Activated T-helper 1 cell treated with anti-CD3 and anti-CD28 coated beads, Interleukin-12 subunit alpha, Interleukin-12 subunit beta, Interleukin-2, Interleukin-4 antibody, amounts not matched to agents 30 ng/mL and 10 ng/mL and 1 ng/mL, durations not matched to agents 14 hours and 24 hours and 36 hours (primary cell): ENCODE measurements around the gene LHX5. TPM values are rescaled to one million over a fixed set of nuclear protein-coding genes. Genes with fewer than 3 reads are reported as not detected.

Source experiments
- DNase-seq: peaks from one replicate; pipeline ENCODE4 v3.0.0; 2021; ENCODE audit warnings: low spot score
- H3K27ac Mint-ChIP-seq: one replicate; pipeline ENCODE4 v1.8.0; 2021; ENCODE audit warnings: mild to moderate bottlenecking, mixed read lengths
- H3K27me3 Mint-ChIP-seq: one replicate; pipeline ENCODE4 v1.8.0; 2022; ENCODE audit warnings: mild to moderate bottlenecking, moderate library complexity, mixed read lengths; ENCODE audit not compliant: insufficient read depth
- H3K36me3 Mint-ChIP-seq: one replicate; pipeline ENCODE4 v1.8.0; 2021; ENCODE audit warnings: low read depth, mixed read lengths
- H3K4me1 Mint-ChIP-seq: one replicate; pipeline ENCODE4 v1.8.0; 2021; ENCODE audit warnings: low read depth, mixed read lengths
- H3K4me3 Mint-ChIP-seq: one replicate; pipeline ENCODE4 v1.8.0; 2021; ENCODE audit warnings: mild to moderate bottlenecking, moderate library complexity, mixed read lengths
- H3K9me3 Mint-ChIP-seq: one replicate; pipeline ENCODE4 v1.8.0; 2021; ENCODE audit warnings: mixed read lengths
- intact Hi-C: fragments of 100-400 bp; cut with micrococcal nuclease; formaldehyde crosslinking; loops from one replicate; pipeline ENCODE4 v1.15.1; 2024
- total RNA-seq: library from RNA; stranded (reverse); gene quantifications from 2 replicates; pipeline ENCODE4 v1.2.3, GENCODE V29; 2022

The LHX5 gene
- total RNA-seq, 1 donor from 2014 or later = not detected

DNA sequence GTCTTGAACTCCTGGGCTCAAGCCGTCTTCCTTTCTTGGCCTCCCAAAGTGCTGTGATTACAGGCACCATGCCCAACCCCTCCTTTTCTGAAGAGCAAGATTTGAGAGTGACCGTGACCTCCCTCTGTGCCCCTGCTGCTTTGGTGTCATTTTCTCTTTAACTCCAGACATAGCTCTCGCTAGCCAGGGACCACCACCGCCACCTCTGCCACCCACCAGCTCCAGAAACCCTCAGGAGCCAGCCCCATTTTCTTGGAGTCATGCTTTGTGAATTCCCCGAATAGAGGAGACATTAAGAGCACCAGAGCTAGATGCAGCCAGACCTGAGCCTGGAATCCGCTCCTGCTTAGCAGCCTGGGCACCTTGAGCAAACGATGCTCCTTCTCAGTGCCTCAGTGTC, 31.3 kb downstream of the LHX5 start:
- Mint-ChIP-seq H3K36me3 (no peaks in the 10 kb centered on the region), H3K9me3 (peaks cover 4% of the 10 kb centered on the region), H3K4me1 (no peaks in the 10 kb centered on the region), H3K27ac (no peak overlapping the region), H3K4me3 (no peak overlapping the region), H3K27me3 (no peaks in the 10 kb centered on the region)
- DNase-seq = no peak
- intact Hi-C loops = no loop called here

DNA sequence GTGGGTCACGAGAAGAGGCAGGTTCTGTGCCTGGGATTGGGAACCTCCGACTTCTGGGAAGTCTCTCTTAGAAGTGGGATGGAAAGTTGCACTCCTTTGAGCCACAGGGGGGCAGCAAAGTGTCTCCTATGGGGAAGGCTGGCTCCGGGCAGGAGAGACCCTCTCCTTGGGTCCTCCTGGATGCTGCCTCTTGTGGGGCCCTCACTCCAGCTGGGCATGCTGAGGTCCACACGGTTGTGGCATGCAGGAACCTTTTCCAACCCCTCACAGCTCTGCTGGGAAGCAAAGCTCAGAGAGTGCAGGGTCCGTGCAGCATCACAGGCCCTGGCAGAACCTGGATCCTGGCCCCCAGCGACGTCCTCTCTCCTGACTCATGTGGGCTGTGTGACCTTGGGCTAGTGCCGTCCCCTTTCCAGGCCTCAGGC, 32.1 kb downstream of the LHX5 start:
- Mint-ChIP-seq H3K27me3 (no peaks in the 10 kb centered on the region), H3K4me3 (no peak overlapping the region), H3K4me1 (no peaks in the 10 kb centered on the region), H3K36me3 (no peaks in the 10 kb centered on the region), H3K9me3 (no peaks in the 10 kb centered on the region), H3K27ac (no peak overlapping the region)
- intact Hi-C loops = no loop called here
- DNase-seq = no peak

DNA sequence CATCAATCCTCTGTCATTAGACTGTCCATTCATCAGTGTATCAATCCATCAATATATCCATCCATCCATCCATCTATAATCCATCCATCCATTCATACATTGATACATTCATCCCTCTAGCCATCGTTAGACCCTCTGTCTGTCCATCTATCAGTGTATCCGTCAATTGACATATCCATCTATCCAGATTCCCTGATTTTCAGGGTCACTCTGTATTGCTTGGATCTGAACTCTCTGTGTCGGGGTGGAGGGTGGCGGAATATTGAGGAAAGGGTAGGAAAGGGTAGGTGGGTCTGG, 32.4 kb downstream of the LHX5 start:
- H3K27me3 Mint-ChIP-seq = no peaks in the 10 kb centered on the region
- H3K9me3 Mint-ChIP-seq = no peaks in the 10 kb centered on the region
- no peak for DNase-seq
- H3K4me3 Mint-ChIP-seq = no peak overlapping the region
- intact Hi-C loops = no loop called here
- H3K4me1 Mint-ChIP-seq = no peaks in the 10 kb centered on the region
- no peaks in the 10 kb centered on the region for H3K36me3 Mint-ChIP-seq
- H3K27ac Mint-ChIP-seq = no peak overlapping the region

DNA sequence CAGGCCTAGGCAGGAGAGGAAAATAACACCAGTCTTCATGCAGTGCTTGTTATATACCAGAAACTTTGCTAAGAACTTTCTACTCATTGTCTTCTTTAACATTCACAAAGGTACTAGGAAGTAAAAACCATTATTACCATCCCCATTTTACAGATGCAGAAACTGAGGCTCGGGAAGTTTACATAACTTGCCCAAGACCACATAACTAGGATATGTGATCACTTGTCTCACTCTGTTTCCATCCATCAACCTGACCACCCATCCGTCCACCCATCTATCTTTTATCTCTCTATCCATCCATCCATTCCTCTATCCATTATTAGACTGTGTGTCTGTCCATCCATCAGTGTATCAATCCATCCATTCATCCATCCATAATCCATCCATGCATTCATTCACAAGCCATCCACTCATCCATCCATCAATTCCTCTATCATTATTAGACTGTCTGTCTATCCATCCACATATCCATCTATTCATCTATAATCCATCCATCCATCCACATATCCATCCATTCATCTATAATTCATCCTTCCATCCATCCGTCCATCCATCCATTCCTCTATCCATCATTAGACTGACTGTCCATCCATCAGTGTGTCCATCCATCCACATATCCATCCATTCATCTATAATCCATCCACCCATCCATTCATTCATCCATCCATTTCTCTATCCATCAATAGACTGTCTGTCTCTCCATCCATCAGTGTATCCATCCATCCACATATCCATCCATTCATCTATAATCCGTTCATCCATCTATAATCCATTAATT, 33.0 kb downstream of the LHX5 start:
- Mint-ChIP-seq H3K4me3 (no peak overlapping the region), H3K4me1 (no peaks in the 10 kb centered on the region), H3K36me3 (no peaks in the 10 kb centered on the region), H3K27me3 (no peaks in the 10 kb centered on the region), H3K27ac (no peak overlapping the region), H3K9me3 (no peaks in the 10 kb centered on the region)
- intact Hi-C loops = no loop called here
- no peak for DNase-seq

DNA sequence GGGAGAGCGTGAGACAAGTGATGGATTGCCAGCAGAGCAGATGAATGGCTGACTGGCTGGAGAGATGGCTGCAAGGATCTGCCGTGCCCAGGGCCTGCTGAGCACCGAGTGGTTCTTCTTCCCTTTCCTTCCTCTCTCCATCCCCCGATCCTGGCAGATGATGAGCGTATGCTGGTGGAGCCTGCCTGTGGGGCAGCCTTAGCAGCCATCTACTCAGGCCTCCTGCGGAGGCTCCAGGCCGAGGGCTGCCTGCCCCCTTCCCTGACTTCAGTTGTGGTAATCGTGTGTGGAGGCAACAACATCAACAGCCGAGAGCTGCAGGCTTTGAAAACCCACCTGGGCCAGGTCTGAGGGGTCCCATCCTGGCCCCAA, 34.0 kb downstream of the LHX5 start:
- DNase-seq = no peak

DNA sequence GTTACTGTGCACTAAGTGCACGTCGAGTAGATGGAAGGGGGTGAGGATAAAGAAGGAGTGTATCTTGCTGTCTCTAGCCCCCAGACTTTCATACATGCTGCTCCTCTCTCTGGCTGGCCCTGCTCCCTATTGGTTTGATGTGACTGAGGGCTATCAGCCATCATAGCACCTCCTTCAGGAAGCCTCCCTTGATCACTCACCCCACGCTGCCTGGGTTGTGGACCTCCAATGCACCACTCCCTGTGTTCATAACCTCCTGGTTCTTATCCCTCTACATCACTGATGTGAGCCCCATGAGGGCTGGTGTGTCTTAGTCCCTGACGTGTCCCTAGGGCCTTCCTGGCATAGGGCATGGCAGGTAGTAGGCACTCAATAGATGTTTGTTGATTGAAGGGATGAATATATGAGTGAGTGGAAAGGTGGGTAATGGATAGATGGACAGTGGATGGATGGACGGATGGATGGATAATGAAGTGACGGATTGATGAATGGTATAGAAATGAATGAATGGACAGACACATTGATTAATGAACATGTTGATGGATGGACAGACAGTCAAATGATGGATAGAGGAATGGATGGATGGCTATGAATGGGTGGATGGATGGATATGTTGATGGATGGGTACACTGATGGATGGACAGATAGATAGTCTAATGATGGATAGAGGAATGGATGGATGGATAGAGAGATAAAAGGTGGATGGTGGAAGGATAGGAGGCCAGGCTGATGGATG, 34.5 kb downstream of the LHX5 start:
- H3K36me3 Mint-ChIP-seq = no peaks in the 10 kb centered on the region
- H3K27ac Mint-ChIP-seq = no peak overlapping the region
- no peaks in the 10 kb centered on the region for H3K27me3 Mint-ChIP-seq
- H3K4me1 Mint-ChIP-seq = no peaks in the 10 kb centered on the region
- DNase-seq = no peak
- no peak overlapping the region for H3K4me3 Mint-ChIP-seq
- H3K9me3 Mint-ChIP-seq = no peaks in the 10 kb centered on the region
- intact Hi-C loops = no loop called here

More for the DNA sequence above, 34.0 kb downstream of the LHX5 start:
- no peak overlapping the region for H3K4me3 Mint-ChIP-seq
- H3K27me3 Mint-ChIP-seq = no peaks in the 10 kb centered on the region
- H3K27ac Mint-ChIP-seq = no peak overlapping the region
- intact Hi-C loops = no loop called here
- no peaks in the 10 kb centered on the region for H3K9me3 Mint-ChIP-seq
- H3K36me3 Mint-ChIP-seq = no peaks in the 10 kb centered on the region
- H3K4me1 Mint-ChIP-seq = no peaks in the 10 kb centered on the region

DNA sequence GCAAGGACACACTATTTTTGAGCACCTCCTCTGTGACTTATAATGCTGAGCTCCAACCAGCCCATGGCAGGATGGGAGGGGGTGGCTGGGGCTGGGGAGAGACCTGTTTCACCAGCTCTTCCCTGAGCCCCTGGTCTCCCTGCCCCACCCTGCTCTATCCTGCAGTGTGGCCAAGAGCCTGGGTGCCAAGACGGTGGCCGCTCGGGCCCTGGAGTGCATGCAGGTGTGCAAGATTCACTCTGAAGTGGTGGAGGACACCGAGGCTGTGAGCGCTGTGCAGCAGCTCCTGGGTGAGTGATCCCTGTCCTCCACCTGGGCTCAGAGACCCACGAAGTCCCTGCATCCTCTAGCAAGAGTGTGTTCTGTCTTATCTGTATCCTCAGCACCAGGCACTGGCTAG, 35.1 kb downstream of the LHX5 start:
- H3K27ac Mint-ChIP-seq = no peak overlapping the region
- DNase-seq = no peak
- H3K4me1 Mint-ChIP-seq = no peaks in the 10 kb centered on the region
- no peaks in the 10 kb centered on the region for H3K27me3 Mint-ChIP-seq
- no peak overlapping the region for H3K4me3 Mint-ChIP-seq
- intact Hi-C loops = no loop called here
- H3K36me3 Mint-ChIP-seq = no peaks in the 10 kb centered on the region
- H3K9me3 Mint-ChIP-seq = no peaks in the 10 kb centered on the region

DNA sequence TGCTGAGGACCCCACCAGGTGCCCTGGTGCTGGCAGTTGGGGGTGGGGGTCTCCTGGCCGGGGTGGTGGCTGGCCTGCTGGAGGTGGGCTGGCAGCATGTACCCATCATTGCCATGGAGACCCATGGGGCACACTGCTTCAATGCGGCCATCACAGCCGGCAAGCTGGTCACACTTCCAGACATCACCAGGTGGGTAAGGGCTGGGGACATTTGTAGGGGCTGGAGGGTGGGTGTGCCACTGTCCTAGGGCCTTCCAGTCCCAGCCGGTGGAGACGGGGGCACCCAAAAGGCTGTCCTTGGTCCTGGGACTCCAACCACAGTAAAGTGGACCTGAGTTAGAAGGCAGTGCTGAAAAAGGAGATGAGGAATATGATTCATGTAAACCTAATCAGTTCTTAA, 36.3 kb downstream of the LHX5 start:
- DNase-seq = no peak
- H3K36me3 Mint-ChIP-seq = no peaks in the 10 kb centered on the region
- intact Hi-C loops = no loop called here
- H3K4me1 Mint-ChIP-seq = no peaks in the 10 kb centered on the region
- H3K9me3 Mint-ChIP-seq = no peaks in the 10 kb centered on the region
- H3K4me3 Mint-ChIP-seq = no peak overlapping the region
- H3K27me3 Mint-ChIP-seq = no peaks in the 10 kb centered on the region
- no peak overlapping the region for H3K27ac Mint-ChIP-seq

DNA sequence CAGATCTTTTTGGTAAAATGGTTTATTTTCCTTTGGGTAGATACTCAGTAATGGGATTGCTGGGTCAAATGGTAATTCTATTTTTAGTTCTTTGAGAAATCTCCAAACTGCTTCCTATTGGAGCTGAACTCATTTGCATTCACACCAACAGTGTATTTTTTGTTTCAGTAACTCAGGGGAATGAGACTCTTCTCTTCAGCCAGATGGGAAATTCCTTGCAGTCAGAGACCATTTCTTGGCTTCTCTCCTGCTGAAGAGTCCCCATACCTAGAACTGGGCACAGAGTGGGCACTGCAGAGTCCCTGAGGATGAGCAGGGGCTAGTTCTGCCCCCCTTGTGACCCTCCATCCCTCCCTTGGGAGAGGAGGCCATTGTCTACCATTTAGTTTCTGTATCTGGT, 38.7 kb downstream of the LHX5 start:
- no peaks in the 10 kb centered on the region for H3K36me3 Mint-ChIP-seq
- no peaks in the 10 kb centered on the region for H3K9me3 Mint-ChIP-seq

DNA sequence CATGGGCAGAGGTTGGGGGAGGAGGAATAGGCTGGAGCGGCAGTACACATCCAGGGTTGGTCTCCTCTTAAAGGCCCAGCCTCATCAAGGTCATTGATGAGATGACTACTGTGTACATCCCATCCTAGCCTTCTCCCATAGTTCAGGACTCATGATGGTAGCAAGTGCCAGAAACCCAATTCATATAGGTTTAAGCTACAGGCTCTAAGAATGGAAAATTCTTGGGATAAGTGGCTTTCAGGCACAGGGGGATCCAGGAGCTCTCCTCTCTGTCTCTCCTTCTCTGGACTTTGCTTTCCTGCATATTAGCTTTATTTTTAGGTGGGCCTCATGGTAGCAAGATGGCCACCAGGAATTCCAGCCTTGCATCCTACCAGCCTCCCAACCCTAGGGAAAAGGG, 43.2 kb downstream of the LHX5 start:
- no peaks in the 10 kb centered on the region for H3K9me3 Mint-ChIP-seq
- no peaks in the 10 kb centered on the region for H3K4me1 Mint-ChIP-seq
- H3K36me3 Mint-ChIP-seq = no peaks in the 10 kb centered on the region
- H3K27me3 Mint-ChIP-seq = peaks cover 1% of the 10 kb centered on the region
- DNase-seq = no peak
- no peak overlapping the region for H3K4me3 Mint-ChIP-seq
- intact Hi-C loops = loop anchor here (10.0 kb wide), 1 partner anchor 384 kb away; no protein-coding TSS in a partner anchor
- H3K27ac Mint-ChIP-seq = no peak overlapping the region

More for the DNA sequence above, 38.7 kb downstream of the LHX5 start:
- Mint-ChIP-seq H3K4me3 (no peak overlapping the region), H3K27ac (no peak overlapping the region), H3K27me3 (no peaks in the 10 kb centered on the region), H3K4me1 (no peaks in the 10 kb centered on the region)
- no peak for DNase-seq
- intact Hi-C loops = no loop called here

DNA sequence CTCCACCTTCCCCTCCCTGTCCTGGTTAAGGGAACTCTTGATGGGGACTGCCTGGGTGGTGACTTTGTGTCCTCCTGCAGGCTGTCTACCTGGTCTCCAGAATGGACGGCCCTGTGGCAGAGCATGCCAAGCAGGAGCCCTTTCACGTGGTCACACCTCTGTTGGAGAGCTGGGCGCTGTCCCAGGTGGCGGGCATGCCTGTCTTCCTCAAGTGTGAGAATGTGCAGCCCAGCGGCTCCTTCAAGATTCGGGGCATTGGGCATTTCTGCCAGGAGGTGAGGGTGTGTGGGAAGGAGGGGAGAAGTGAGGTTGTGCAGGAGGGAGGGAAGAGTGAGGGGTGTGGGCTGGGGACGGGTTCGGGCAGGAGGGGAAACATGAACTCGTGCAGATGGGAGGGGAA, 43.8 kb downstream of the LHX5 start:
- Mint-ChIP-seq H3K27me3 (peaks cover 1% of the 10 kb centered on the region), H3K9me3 (no peaks in the 10 kb centered on the region), H3K4me3 (no peak overlapping the region), H3K36me3 (no peaks in the 10 kb centered on the region), H3K27ac (no peak overlapping the region), H3K4me1 (no peaks in the 10 kb centered on the region)
- no peak for DNase-seq
- intact Hi-C loops = loop anchor here (10.0 kb wide), 1 partner anchor 383 kb away; no protein-coding TSS in a partner anchor

DNA sequence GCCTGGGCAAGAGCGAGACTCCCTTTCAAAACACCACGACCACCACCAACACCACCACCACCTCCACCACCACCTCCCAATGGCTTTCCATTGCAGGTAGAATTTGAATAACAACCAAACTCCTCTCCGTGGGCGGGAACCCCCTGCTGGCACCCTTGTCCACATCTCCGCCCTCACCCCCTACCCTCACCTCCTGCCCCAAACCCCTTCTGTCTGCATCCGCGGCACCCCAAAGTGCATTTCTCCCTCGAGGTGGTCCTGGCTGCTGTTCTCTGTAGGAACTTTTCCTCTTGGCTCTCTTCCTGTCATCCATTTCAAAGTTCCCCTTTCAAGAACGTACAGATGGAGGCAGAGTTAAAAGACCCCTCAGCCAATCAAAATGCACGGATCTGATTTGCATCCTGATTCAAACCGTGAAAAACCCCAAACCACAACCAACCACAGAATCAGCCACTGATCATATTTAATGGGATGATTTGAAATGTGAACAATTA, 45.7 kb downstream of the LHX5 start:
- H3K4me3 Mint-ChIP-seq = no peak overlapping the region
- DNase-seq = no peak
- H3K27me3 Mint-ChIP-seq = peaks cover 1% of the 10 kb centered on the region
- no peaks in the 10 kb centered on the region for H3K36me3 Mint-ChIP-seq
- no peaks in the 10 kb centered on the region for H3K9me3 Mint-ChIP-seq
- no peak overlapping the region for H3K27ac Mint-ChIP-seq
- intact Hi-C loops = loop anchor here (1.0 to 10.0 kb wide), 3 partner anchors 114 to 381 kb away; no protein-coding TSS in a partner anchor
- peaks cover 11% of the 10 kb centered on the region for H3K4me1 Mint-ChIP-seq
